HEK293 (cell line): ENCODE data around the gene C11orf91.

ENCODE experiments used
- CTCF ChIA-PET: fragments of 350-600 bp; formaldehyde crosslinking; extraction: SDS; loops from one replicate; lab custom pipeline; 2021; ENCODE audit warnings: antibody characterized with exemption; lab: Yijun Ruan, JAX
- POLR2A ChIA-PET: fragments of 300-600 bp; formaldehyde crosslinking; extraction: SDS; loops from one replicate; lab custom pipeline; 2020; ENCODE audit warnings: antibody characterized with exemption, inconsistent platforms; lab: Yijun Ruan, JAX
- H3K27ac ChIP-seq: fragments of 200-500 bp; sonication (Bioruptor generic); 2 replicates; pipeline ENCODE4 v1.5.1; 2014; ENCODE audit warnings: low read depth, low read length, control low read depth, inconsistent platforms; ENCODE audit errors: extremely low read depth
- H3K36me3 ChIP-seq, 2 experiments: fragments of 200-500 bp in 1 of 2; sonication (Bioruptor generic) in 1 of 2; 1 replicate in 1 of 2; 2 replicates in 1 of 2; pipeline ENCODE4 v1.5.1; 2014 to 2017; ENCODE audit warnings: inconsistent platforms in 2 of 2, low read length in 2 of 2; ENCODE audit not compliant: control insufficient read depth in 2 of 2, insufficient read depth in 1 of 2
- H3K4me1 ChIP-seq: fragments of 200-500 bp; sonication (Bioruptor generic); 2 replicates; pipeline ENCODE4 v1.5.1; 2014; ENCODE audit warnings: mild to moderate bottlenecking, low read length, inconsistent platforms; ENCODE audit not compliant: control insufficient read depth, insufficient read depth
- H3K4me3 ChIP-seq: 2 replicates; pipeline ENCODE4 v1.5.1; 2011; ENCODE audit warnings: low read depth, mild to moderate bottlenecking, control low read depth, low read length, moderate library complexity
- H3K9me3 ChIP-seq: fragments of 200-500 bp; sonication (Bioruptor generic); 2 replicates; pipeline ENCODE4 v1.5.1; 2014; ENCODE audit warnings: low read depth, low read length, inconsistent platforms; ENCODE audit not compliant: control insufficient read depth, insufficient read depth
- GLI4 ChIP-seq: fragments of 450-650 bp; formaldehyde crosslinking; IDR thresholded peaks from 2 replicates; pipeline ENCODE4 v1.5.1; 2016; ENCODE audit warnings: missing biosample characterization, missing genetic modification characterization
- ZBTB48 ChIP-seq: fragments of 450-650 bp; formaldehyde crosslinking; IDR thresholded peaks from 2 replicates; pipeline ENCODE4 v1.5.1; 2016; ENCODE audit warnings: missing biosample characterization, missing genetic modification characterization
- ZNF121 ChIP-seq: fragments of 450-650 bp; formaldehyde crosslinking; IDR thresholded peaks from 2 replicates; pipeline ENCODE4 v1.5.1; 2016; ENCODE audit warnings: missing biosample characterization, missing genetic modification characterization
- ZNF157 ChIP-seq: fragments of 450-650 bp; formaldehyde crosslinking; IDR thresholded peaks from 2 replicates; pipeline ENCODE4 v1.5.1; 2016; ENCODE audit warnings: missing biosample characterization, missing genetic modification characterization
- ZNF302 ChIP-seq: fragments of 450-650 bp; formaldehyde crosslinking; IDR thresholded peaks from 2 replicates; pipeline ENCODE4 v1.5.1; 2016; ENCODE audit warnings: missing biosample characterization, missing genetic modification characterization, low read depth
- ZNF544 ChIP-seq: fragments of 450-650 bp; formaldehyde crosslinking; IDR thresholded peaks from 2 replicates; pipeline ENCODE4 v1.5.0; 2017; ENCODE audit warnings: missing biosample characterization, missing genetic modification characterization
- ZNF571 ChIP-seq: fragments of 450-650 bp; formaldehyde crosslinking; IDR thresholded peaks from 2 replicates; pipeline ENCODE4 v1.5.0; 2017; ENCODE audit warnings: missing biosample characterization, missing genetic modification characterization
- ZNF624 ChIP-seq: fragments of 450-650 bp; formaldehyde crosslinking; IDR thresholded peaks from 2 replicates; pipeline ENCODE4 v1.5.1; 2017; ENCODE audit warnings: missing biosample characterization, missing genetic modification characterization
- ZNF658 ChIP-seq: fragments of 450-650 bp; formaldehyde crosslinking; IDR thresholded peaks from 2 replicates; pipeline ENCODE4; 2016; ENCODE audit warnings: missing biosample characterization, missing genetic modification characterization
- ZSCAN16 ChIP-seq: fragments of 450-650 bp; formaldehyde crosslinking; IDR thresholded peaks from 2 replicates; pipeline ENCODE4 v1.5.1; 2016; ENCODE audit warnings: missing biosample characterization, missing genetic modification characterization
- ZSCAN23 ChIP-seq: fragments of 450-650 bp; formaldehyde crosslinking; IDR thresholded peaks from 2 replicates; pipeline ENCODE4 v1.5.1; 2016; ENCODE audit warnings: missing biosample characterization, missing genetic modification characterization
- ZSCAN30 ChIP-seq: fragments of 450-650 bp; IDR thresholded peaks from 2 replicates; pipeline ENCODE4 v1.5.1; 2018; ENCODE audit warnings: missing biosample characterization, mild to moderate bottlenecking, missing genetic modification characterization, moderate library complexity
- TF ChIP-seq, protein P1 (sequence below): fragments of 450-650 bp; formaldehyde crosslinking; IDR thresholded peaks from 2 replicates; pipeline ENCODE4 v1.5.1; 2017; ENCODE audit warnings: missing biosample characterization, mild to moderate bottlenecking, missing genetic modification characterization, moderate library complexity
- TF ChIP-seq, protein P2 (sequence below): fragments of 450-650 bp; formaldehyde crosslinking; IDR thresholded peaks from 2 replicates; pipeline ENCODE4 v1.5.1; 2016; ENCODE audit warnings: missing biosample characterization, missing genetic modification characterization, borderline replicate concordance
- TF ChIP-seq, protein P3 (sequence below): fragments of 450-650 bp; formaldehyde crosslinking; IDR thresholded peaks from 2 replicates; pipeline ENCODE4 v1.5.1; 2016; ENCODE audit warnings: missing biosample characterization, missing genetic modification characterization
- TF ChIP-seq, protein P4 (sequence below): fragments of 450-650 bp; formaldehyde crosslinking; IDR thresholded peaks from 2 replicates; pipeline ENCODE4 v1.5.1; 2016; ENCODE audit warnings: missing biosample characterization, missing genetic modification characterization
- TF ChIP-seq, protein P5 (sequence below): fragments of 450-650 bp; formaldehyde crosslinking; IDR thresholded peaks from 2 replicates; pipeline ENCODE4 v1.5.1; 2016; ENCODE audit warnings: missing biosample characterization, missing genetic modification characterization
- TF ChIP-seq, protein P6 (sequence below): fragments of 450-650 bp; formaldehyde crosslinking; IDR thresholded peaks from 2 replicates; pipeline ENCODE4 v1.5.1; 2016; ENCODE audit warnings: missing biosample characterization, missing genetic modification characterization

Gene C11orf91

DNA sequence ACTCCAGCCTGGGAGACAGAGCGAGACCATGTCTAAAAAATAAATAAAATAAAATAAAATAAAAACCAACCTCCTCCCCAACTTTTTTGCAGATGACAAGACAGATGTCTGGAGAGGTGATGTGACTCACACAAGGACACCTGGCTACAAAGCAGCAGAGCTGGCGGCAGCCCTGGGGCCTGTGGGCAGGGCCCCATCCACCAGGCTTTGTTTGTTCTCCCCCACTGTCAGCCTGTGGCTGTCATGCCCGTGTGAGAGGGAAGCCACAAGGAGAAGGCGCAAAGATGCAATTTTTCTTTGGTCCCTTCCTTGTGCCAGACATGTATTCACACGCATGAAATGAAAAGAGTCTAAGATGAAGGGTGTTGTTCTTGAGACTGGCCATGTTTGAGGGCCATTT lies 19.0 kb upstream of the C11orf91 start:
- Histone ChIP-seq H3K9me3 (no peaks in the 10 kb centered on the region), H3K4me3 (no peak overlapping the region), H3K36me3 (peaks cover 0 to 66% of the 10 kb centered on the region in 2 experiments; a peak in 2 of 3 replicates), H3K4me1 (peaks cover 4% of the 10 kb centered on the region), H3K27ac (no peak overlapping the region)
- TF ChIP-seq ZSCAN23 (tag by site-specific recombination) (no peak), ZNF544 (tag by site-specific recombination) (no peak), ZNF571 (tag by site-specific recombination) (no peak), ZNF658 (tag by site-specific recombination) (no peak), ZNF302 (tag by site-specific recombination) (no peak)
- TF ChIP-seq, protein P1, sequence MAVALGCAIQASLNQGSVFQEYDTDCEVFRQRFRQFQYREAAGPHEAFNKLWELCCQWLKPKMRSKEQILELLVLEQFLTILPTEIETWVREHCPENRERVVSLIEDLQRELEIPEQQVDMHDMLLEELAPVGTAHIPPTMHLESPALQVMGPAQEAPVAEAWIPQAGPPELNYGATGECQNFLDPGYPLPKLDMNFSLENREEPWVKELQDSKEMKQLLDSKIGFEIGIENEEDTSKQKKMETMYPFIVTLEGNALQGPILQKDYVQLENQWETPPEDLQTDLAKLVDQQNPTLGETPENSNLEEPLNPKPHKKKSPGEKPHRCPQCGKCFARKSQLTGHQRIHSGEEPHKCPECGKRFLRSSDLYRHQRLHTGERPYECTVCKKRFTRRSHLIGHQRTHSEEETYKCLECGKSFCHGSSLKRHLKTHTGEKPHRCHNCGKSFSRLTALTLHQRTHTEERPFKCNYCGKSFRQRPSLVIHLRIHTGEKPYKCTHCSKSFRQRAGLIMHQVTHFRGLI = no peak
- POLR2A ChIA-PET = no interaction called here
- CTCF ChIA-PET = interaction anchor here (1.5 kb wide), 1 partner anchor 23 kb away, joined by 4 read pairs; no protein-coding TSS in a partner anchor

DNA sequence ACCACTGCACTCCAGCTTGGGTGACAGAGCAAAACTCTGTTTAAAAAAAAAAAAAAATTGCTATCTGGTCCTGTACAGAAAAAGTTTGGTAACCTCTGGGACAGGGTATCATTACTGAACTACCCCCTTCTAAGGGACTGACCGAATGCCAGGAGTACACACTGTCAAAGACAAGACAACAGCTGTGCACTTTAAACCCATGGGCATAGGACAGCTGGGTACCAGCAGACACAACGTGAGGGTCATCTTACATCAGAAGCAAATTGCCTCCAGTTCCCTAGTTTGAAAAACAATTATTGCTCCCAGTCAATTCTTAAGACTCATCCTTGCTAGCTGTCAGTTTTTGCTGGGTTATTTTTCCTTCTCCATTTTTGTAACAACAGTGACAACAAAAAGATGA lies 17.8 kb upstream of the C11orf91 start:
- Histone ChIP-seq H3K4me1 (peaks cover under 1% of the 10 kb centered on the region), H3K9me3 (no peaks in the 10 kb centered on the region), H3K27ac (no peak overlapping the region), H3K36me3 (peaks cover 0 to 75% of the 10 kb centered on the region in 2 experiments; a peak in 2 of 3 replicates), H3K4me3 (no peak overlapping the region)
- ChIA-PET POLR2A (no interaction called here), CTCF (interaction anchor here (1.3 kb wide), 1 partner anchor 10 kb away, joined by 4 read pairs; no protein-coding TSS in a partner anchor)
- TF ChIP-seq, protein P2, sequence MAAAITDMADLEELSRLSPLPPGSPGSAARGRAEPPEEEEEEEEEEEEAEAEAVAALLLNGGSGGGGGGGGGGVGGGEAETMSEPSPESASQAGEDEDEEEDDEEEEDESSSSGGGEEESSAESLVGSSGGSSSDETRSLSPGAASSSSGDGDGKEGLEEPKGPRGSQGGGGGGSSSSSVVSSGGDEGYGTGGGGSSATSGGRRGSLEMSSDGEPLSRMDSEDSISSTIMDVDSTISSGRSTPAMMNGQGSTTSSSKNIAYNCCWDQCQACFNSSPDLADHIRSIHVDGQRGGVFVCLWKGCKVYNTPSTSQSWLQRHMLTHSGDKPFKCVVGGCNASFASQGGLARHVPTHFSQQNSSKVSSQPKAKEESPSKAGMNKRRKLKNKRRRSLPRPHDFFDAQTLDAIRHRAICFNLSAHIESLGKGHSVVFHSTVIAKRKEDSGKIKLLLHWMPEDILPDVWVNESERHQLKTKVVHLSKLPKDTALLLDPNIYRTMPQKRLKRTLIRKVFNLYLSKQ (tag by site-specific recombination) = no peak
- TF ChIP-seq, protein P3, sequence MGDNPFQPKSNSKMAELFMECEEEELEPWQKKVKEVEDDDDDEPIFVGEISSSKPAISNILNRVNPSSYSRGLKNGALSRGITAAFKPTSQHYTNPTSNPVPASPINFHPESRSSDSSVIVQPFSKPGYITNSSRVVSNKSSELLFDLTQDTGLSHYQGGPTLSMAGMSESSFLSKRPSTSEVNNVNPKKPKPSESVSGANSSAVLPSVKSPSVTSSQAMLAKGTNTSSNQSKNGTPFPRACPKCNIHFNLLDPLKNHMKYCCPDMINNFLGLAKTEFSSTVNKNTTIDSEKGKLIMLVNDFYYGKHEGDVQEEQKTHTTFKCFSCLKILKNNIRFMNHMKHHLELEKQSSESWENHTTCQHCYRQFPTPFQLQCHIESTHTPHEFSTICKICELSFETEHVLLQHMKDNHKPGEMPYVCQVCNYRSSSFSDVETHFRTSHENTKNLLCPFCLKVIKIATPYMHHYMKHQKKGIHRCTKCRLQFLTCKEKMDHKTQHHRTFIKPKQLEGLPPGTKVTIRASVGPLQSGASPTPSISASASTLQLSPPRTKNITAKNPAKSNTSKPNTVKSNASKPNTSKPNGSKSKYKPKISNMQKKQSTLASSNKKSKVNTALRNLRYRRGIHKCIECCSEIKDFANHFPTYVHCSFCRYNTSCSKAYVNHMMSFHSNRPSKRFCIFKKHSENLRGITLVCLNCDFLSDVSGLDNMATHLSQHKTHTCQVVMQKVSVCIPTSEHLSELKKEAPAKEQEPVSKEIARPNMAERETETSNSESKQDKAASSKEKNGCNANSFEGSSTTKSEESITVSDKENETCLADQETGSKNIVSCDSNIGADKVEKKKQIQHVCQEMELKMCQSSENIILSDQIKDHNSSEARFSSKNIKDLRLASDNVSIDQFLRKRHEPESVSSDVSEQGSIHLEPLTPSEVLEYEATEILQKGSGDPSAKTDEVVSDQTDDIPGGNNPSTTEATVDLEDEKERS = no peak
- TF ChIP-seq, protein P4, sequence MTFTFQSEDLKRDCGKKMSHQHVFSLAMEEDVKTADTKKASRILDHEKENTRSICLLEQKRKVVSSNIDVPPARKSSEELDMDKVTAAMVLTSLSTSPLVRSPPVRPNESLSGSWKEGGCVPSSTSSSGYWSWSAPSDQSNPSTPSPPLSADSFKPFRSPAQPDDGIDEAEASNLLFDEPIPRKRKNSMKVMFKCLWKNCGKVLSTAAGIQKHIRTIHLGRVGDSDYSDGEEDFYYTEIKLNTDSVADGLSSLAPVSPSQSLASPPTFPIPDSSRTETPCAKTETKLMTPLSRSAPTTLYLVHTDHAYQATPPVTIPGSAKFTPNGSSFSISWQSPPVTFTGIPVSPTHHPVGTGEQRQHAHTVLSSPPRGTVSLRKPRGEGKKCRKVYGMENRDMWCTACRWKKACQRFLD (tag by site-specific recombination) = no peak
- no peak for TF ChIP-seq ZNF624
- no peak for TF ChIP-seq ZNF121 (tag by site-specific recombination)
- no peak for TF ChIP-seq ZNF157 (tag by site-specific recombination)
- TF ChIP-seq, protein P5, sequence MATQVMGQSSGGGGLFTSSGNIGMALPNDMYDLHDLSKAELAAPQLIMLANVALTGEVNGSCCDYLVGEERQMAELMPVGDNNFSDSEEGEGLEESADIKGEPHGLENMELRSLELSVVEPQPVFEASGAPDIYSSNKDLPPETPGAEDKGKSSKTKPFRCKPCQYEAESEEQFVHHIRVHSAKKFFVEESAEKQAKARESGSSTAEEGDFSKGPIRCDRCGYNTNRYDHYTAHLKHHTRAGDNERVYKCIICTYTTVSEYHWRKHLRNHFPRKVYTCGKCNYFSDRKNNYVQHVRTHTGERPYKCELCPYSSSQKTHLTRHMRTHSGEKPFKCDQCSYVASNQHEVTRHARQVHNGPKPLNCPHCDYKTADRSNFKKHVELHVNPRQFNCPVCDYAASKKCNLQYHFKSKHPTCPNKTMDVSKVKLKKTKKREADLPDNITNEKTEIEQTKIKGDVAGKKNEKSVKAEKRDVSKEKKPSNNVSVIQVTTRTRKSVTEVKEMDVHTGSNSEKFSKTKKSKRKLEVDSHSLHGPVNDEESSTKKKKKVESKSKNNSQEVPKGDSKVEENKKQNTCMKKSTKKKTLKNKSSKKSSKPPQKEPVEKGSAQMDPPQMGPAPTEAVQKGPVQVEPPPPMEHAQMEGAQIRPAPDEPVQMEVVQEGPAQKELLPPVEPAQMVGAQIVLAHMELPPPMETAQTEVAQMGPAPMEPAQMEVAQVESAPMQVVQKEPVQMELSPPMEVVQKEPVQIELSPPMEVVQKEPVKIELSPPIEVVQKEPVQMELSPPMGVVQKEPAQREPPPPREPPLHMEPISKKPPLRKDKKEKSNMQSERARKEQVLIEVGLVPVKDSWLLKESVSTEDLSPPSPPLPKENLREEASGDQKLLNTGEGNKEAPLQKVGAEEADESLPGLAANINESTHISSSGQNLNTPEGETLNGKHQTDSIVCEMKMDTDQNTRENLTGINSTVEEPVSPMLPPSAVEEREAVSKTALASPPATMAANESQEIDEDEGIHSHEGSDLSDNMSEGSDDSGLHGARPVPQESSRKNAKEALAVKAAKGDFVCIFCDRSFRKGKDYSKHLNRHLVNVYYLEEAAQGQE (tag by site-specific recombination) = no peak
- no peak for TF ChIP-seq ZSCAN16 (tag by site-specific recombination)
- TF ChIP-seq, protein P6, sequence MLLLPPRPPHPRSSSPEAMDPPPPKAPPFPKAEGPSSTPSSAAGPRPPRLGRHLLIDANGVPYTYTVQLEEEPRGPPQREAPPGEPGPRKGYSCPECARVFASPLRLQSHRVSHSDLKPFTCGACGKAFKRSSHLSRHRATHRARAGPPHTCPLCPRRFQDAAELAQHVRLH (tag by site-specific recombination) = no peak
- TF ChIP-seq ZBTB48 (tag by site-specific recombination) = no peak
- no peak for TF ChIP-seq ZSCAN30 (tag by site-specific recombination)
- no peak for TF ChIP-seq GLI4 (tag by site-specific recombination)
